Right lung (tissue), 5 donors: ENCODE data around the gene CHST3. TPM values are rescaled to one million over a fixed set of nuclear protein-coding genes. Genes with fewer than 3 reads are reported as not detected.

ENCODE experiments used
- DNase-seq, 2 donors: peaks; one replicate each; pipeline ENCODE4 v3.0.0-alpha.2; 2013
- polyA plus RNA-seq, 5 donors: library from polyadenylated mRNA; unstranded; fragments of 120-200 nt; gene quantifications; one replicate each; pipeline versions ENCODE4 v1.2.1 to v1.2.3, GENCODE V29; 2013; ENCODE audit warnings: inconsistent platforms in 1 of 5, low replicate concordance in 1 of 5; ENCODE audit not compliant: insufficient read length in 5 of 5, insufficient read depth in 1 of 5

Gene CHST3
- polyA plus RNA-seq, 5 donors: 10.1 to 11.4 (median 10.7) TPM

GRCh38 chr10:72009051-72009424, 44.8 kb downstream of the CHST3 start:
- no peak for DNase-seq

GRCh38 chr10:72009425-72010081, 45.4 kb downstream of the CHST3 start:
- peak; percentile 87 to 90 for DNase-seq

GRCh38 chr10:72010234-72010973, 46.2 kb downstream of the CHST3 start:
- no peak for DNase-seq

GRCh38 chr10:72011016-72011415, 46.8 kb downstream of the CHST3 start:
- no peak for DNase-seq

GRCh38 chr10:72011468-72011867, 47.3 kb downstream of the CHST3 start:
- DNase-seq: no peak

GRCh38 chr10:72011976-72012512, 47.8 kb downstream of the CHST3 start:
- no peak for DNase-seq

- no peak for DNase-seq
These were observed 48.6 kb downstream of the CHST3 start for GRCh38 chr10:72012796-72013195.

- no peak for DNase-seq
These were observed 49.2 kb downstream of the CHST3 start for GRCh38 chr10:72013202-72013945.

GRCh38 chr10:72014197-72014596, 50.0 kb downstream of the CHST3 start:
- no peak for DNase-seq

- DNase-seq: no peak
These were observed 50.7 kb downstream of the CHST3 start for GRCh38 chr10:72014785-72015480.

GRCh38 chr10:72015841-72016240, 51.6 kb downstream of the CHST3 start:
- no peak for DNase-seq

GRCh38 chr10:72016608-72017300, 52.6 kb downstream of the CHST3 start:
- DNase-seq: no peak

GRCh38 chr10:72019085-72019876, 55.1 kb downstream of the CHST3 start:
- DNase-seq: no peak

- peak; percentile 50 to 60 for DNase-seq
These were observed 57.0 kb downstream of the CHST3 start for GRCh38 chr10:72020914-72021809.

- DNase-seq: no peak
These were observed 58.0 kb downstream of the CHST3 start for GRCh38 chr10:72022228-72022627.

- DNase-seq: no peak
These were observed 60.4 kb downstream of the CHST3 start for GRCh38 chr10:72024596-72024995.

- DNase-seq: no peak
These were observed 61.2 kb downstream of the CHST3 start for GRCh38 chr10:72025400-72025799.

GRCh38 chr10:72025832-72026231, 61.6 kb downstream of the CHST3 start:
- no peak for DNase-seq
